ENCODE data around the gene MXD3.

GRCh38 chr5:177304392-177305119 lies 7.1 kb downstream of the MXD3 start:
- no peak for TF ChIP-seq POLR2AphosphoS5 (IDR thresholded peaks at IDR 0.05)
- TF ChIP-seq, protein P1, sequence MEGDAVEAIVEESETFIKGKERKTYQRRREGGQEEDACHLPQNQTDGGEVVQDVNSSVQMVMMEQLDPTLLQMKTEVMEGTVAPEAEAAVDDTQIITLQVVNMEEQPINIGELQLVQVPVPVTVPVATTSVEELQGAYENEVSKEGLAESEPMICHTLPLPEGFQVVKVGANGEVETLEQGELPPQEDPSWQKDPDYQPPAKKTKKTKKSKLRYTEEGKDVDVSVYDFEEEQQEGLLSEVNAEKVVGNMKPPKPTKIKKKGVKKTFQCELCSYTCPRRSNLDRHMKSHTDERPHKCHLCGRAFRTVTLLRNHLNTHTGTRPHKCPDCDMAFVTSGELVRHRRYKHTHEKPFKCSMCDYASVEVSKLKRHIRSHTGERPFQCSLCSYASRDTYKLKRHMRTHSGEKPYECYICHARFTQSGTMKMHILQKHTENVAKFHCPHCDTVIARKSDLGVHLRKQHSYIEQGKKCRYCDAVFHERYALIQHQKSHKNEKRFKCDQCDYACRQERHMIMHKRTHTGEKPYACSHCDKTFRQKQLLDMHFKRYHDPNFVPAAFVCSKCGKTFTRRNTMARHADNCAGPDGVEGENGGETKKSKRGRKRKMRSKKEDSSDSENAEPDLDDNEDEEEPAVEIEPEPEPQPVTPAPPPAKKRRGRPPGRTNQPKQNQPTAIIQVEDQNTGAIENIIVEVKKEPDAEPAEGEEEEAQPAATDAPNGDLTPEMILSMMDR (IDR thresholded peaks at IDR 0.05) = no peak

Data from breast epithelium (tissue), 3 donors.